Fibroblast of upper back skin (primary cell): ENCODE measurements around the gene POU2F3.

ENCODE experiments used
- DNase-seq: peaks from one replicate; pipeline ENCODE4 v3.0.0-alpha.2; 2013

The POU2F3 gene

GRCh38 chr11:120288021-120288420, 48.1 kb downstream of the POU2F3 start:
- no peak for DNase-seq

- DNase-seq: no peak
Measured at GRCh38 chr11:120289426-120289825, 49.5 kb downstream of the POU2F3 start.

GRCh38 chr11:120290956-120291355, 51.0 kb downstream of the POU2F3 start:
- no peak for DNase-seq

- DNase-seq: no peak
Measured at GRCh38 chr11:120293038-120293800, 53.3 kb downstream of the POU2F3 start.

DNA sequence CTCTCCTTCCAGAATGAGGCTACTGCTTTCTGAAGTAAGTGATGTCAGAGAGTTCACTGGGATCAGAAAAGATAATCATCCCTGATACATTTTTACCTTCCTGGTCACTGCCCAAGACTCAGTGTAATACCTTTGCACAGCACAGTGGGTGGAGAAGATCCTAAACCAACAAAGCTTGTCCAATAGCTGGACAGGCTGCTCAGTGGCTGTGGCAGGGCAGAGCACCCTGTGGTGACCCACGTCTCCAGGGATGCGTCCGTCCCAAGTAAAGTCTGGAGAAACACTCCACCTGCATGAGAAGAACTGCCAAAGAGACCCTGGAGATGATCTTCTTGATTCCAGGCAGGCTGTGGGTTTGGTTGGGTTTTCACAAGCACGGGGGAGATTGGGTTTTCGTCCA, 54.2 kb downstream of the POU2F3 start:
- no peak for DNase-seq

- no peak for DNase-seq
Measured at GRCh38 chr11:120295099-120295498, 55.2 kb downstream of the POU2F3 start.

GRCh38 chr11:120296554-120296953, 56.6 kb downstream of the POU2F3 start:
- no peak for DNase-seq

DNA sequence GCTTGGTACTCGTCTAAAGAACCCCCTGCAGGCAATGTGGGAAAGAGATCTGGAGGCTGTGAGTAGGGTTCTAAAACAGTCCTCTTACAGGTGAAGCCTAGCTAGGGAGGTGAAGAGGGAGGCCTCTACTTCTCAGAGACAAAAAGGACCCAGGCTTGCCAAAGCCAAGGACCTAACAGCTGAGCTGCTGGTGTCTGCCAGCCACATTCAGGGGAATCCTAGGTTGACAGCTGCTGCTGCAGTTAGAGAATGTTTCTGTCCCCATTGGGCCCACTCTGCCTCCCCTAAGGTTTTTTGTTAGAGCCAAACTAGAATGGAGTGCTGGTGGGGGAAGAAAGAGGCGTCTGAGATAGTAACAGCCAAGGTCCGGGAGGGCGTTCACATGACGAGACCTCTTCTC, 58.5 kb downstream of the POU2F3 start:
- no peak for DNase-seq

DNA sequence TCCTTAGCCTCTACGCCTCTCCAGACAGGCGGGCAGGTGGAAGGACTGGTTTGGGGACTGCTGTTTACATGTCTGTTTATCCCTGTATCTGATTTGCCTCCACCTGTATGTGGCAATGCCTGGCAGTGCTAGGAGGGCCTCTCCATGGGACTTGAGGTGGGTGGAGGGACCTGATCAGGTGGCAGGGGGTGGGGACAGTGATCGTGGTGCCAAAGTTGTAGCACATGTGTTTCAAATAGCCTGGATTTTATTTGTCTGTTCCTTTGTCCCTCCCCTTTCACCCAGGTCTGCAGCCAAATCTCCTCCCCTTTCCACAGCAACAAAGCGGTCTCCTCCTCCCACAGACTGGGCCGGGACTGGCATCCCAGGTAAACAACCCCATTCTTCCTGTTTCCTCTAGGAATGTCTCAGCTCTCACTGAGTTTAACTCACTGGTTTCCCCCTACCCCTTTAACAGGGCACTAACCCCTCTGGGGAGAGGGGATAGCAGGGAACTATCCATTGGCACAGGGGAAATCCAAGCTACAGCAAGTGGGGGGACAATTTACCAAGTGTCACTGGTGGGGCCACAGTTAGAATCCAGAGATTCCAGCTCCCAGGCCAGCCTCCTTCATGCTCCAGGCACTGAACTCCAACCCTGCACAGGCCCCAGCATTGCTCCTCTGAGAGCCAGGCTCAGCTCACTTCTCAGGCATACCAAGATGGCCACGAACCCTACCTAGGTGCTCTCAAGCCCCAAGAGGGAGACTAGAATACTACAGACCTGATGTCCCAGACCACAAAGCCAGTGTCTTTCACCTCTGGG, 62.3 kb downstream of the POU2F3 start:
- no peak for DNase-seq

DNA sequence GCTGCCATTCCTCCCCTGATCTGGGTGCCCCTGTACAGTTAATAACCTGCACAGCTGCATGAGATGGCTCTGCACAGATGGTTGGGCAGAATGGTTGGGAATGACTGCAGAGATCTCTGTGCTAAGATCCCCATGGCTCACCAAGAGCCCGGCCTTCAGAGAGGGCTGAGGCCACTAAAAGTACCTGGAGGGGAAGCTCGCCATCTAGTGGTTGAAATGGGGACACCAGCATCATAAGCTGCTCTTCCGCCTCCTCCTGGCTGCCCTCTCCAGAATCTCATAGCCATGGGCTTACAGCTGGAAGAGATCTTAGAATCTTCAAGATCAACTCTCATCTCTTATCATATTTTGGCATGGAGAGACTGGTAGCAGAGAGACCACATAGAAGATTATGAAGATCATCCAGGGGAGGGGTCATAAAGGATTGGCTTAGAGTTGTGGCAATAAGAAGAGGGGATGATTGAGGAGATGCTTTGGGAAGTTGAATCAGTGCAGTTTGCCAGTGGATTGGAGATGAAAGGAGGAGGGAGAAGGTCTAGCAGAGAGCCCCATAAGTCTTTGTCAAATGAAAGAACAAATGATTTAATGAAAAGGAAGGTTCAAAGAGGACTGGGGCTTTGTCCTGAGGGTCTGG, 63.2 kb downstream of the POU2F3 start:
- peak; percentile 63 for DNase-seq

GRCh38 chr11:120304526-120304925, 64.6 kb downstream of the POU2F3 start:
- DNase-seq: no peak

GRCh38 chr11:120305286-120305685, 65.3 kb downstream of the POU2F3 start:
- no peak for DNase-seq

- peak; percentile 95 for DNase-seq
Measured at GRCh38 chr11:120306519-120307242, 66.7 kb downstream of the POU2F3 start.

DNA sequence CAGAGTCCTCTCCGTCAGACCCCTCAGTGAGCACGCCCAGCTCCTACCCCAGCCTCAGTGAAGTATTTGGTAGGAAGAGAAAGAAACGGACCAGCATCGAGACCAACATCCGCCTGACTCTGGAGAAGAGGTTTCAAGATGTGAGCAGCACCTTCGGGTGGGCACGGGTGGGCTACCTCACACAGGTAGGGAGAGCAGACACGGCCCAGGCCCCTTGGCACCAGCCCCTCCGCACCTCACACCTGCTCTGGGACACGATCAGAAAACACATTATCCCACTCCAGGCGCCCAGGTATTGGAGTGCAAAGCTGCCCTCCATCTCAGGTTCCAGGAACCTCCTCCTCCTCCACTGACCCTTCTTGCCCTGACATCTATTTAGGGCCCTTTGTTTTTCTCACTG, 67.5 kb downstream of the POU2F3 start:
- DNase-seq: no peak

- DNase-seq: no peak
Measured at GRCh38 chr11:120308081-120308480, 68.1 kb downstream of the POU2F3 start.

- DNase-seq: no peak
Measured at GRCh38 chr11:120310870-120311269, 70.9 kb downstream of the POU2F3 start.

GRCh38 chr11:120314861-120315260, 74.9 kb downstream of the POU2F3 start:
- DNase-seq: no peak

DNA sequence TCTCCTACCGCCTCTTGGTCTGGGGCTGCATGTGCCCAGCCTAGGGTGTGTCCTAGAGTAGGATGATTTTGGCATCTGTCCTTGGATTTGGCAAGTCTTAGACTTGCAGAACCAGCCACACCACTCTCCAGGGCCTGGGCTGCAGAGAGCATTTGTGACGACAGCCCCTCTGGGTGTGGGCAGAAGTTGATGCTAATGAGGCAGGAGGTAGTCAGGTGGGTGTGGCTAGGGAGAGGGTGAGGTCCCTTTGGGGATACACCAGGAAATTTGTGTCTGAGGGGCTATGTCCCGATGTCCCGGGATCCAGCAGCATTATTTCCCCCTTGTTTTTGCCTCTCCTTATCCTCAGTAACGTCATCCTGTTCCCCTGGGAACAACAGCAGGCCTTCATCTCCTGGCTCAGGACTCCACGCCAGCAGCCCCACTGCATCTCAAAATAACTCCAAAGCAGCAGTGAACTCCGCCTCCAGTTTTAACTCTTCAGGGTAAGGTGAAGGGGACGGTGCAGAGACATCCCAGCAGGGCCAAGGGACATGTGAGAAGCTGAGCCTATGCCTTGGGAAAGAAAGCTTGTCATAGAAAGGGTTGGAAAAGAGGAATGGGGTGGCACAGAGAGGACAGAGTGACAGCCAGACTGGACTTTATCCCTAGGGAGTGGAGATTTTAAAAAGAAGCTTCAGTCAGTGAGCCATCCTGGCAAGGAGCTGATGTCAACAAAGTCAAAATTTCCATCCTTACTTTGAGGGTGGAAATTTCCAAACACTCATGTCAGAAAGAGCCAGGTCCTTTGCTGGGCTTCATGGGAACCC, 77.1 kb downstream of the POU2F3 start:
- DNase-seq: peak; percentile 55

GRCh38 chr11:120317689-120318480, 77.9 kb downstream of the POU2F3 start:
- no peak for DNase-seq

DNA sequence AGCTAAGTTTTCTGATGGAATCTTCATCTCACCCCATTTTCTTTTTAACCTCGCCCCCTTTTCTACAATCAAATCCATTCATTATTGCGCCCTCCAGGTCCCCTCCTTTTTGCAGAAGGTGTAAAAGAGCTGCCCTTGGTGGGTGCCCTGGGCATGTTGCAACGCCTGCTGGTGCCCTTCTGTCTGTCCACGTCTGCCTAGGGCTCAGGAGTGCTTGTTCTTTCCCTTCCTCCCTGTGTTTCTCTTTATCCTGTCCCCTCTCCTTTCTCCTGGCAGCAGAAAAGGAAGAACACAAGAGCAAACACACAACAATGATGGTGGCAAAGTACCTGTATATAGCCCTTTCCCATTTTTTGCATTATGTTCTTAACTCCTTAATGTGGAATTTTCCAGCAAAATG, 79.0 kb downstream of the POU2F3 start:
- DNase-seq: no peak
